ENCODE data around the gene TNFSF13. TPM values are rescaled to one million over a fixed set of nuclear protein-coding genes. Genes with fewer than 3 reads are reported as not detected.
"Not testable (repeated sequence)": the region's sequence is repeated elsewhere in the genome, so short reads cannot be mapped to it uniquely, and the experiment has no call there.

Gene TNFSF13
- total and polyA plus RNA-seq, 2 of the 4 experiments (the other 2 are of a cell fraction) = 1.3 TPM; not detected in 1

GRCh38 chr17:7597561-7597960, 39.0 kb downstream of the TNFSF13 start:
- DNase-seq; H2AK9ac ChIP-seq (replicated peaks; ENCODE audit: low read depth, low read length, poor library complexity); H3K4me1 ChIP-seq (ENCODE audit: control insufficient read depth, insufficient read depth, low read length); H3K9ac ChIP-seq (ENCODE audit: low read depth, low read length); H4K5ac ChIP-seq (ENCODE audit: low read depth, low read length); H3K27me3 ChIP-seq (ENCODE audit: control insufficient read depth, insufficient read depth, low read length); CTCF ChIA-PET; in situ Hi-C loops (cut with MboI; ENCODE audit: low sequenced_read_pairs); H2BK15ac ChIP-seq (ENCODE audit: low read depth, low read length); POLR2A ChIA-PET (ENCODE audit: unreplicated experiment); H4K8ac ChIP-seq (ENCODE audit: low read depth in 2 of 2, low read length in 2 of 2); H3K18ac ChIP-seq (ENCODE audit: low read depth, low read length); BruUV-seq (replicated peaks); H4K20me1 ChIP-seq (ENCODE audit: insufficient read depth, low read length); H2AK5ac ChIP-seq (ENCODE audit: low read depth, low read length); H4K91ac ChIP-seq (ENCODE audit: insufficient read depth, low read depth, low read length); H3K4ac ChIP-seq (ENCODE audit: low read depth, low read length); ATAC-seq (ENCODE audit: low read depth); H2BK5ac ChIP-seq (ENCODE audit: low read depth, low read length, poor library complexity, severe bottlenecking); H2AFZ ChIP-seq (replicated peaks; ENCODE audit: low read length, poor library complexity); H3K14ac ChIP-seq (replicated peaks; ENCODE audit: low read depth, low read length); H3K27ac ChIP-seq (ENCODE audit: insufficient read depth, low read length); H3K4me2 ChIP-seq (ENCODE audit: low read depth, low read length); H3K23ac ChIP-seq (ENCODE audit: low read depth, low read length); H3K9me3 ChIP-seq (ENCODE audit: control insufficient read depth, insufficient read depth, low read length); H3K9me1 ChIP-seq (ENCODE audit: insufficient read depth, low read length); H2BK20ac ChIP-seq (ENCODE audit: low read depth, low read length); dilution Hi-C loops (cut with HindIII; ENCODE audit: low sequenced_read_pairs, unreplicated experiment); H3K56ac ChIP-seq (ENCODE audit: extremely low read depth, insufficient read depth, low read length); intact Hi-C loops (cut with micrococcal nuclease); H2BK120ac ChIP-seq (ENCODE audit: low read depth, low read length); H3K4me3 ChIP-seq (ENCODE audit: insufficient read depth, low read depth, low read length): not testable (repeated sequence)
- WGBS, 2 experiments (ENCODE audit: extremely low coverage in 2 of 2, insufficient read length in 1 of 2) = 100% methylated on average over 2 of the region's 5 CpGs; no CpG with 5 or more reads in 1 of the 2 experiments
- peaks cover 7 to 10% of the 10 kb centered on the region in 2 experiments; a peak in 2 of 4 replicates for H3K79me1 ChIP-seq (ENCODE audit: low read depth in 1 of 2, low read length in 2 of 2)
- H3K36me3 ChIP-seq (ENCODE audit: control insufficient read depth, insufficient read depth, low read length) = peaks cover 71% of the 10 kb centered on the region

Data from IMR-90 (cell line).